ENCODE data around the gene WWOX. TPM values are rescaled to one million over a fixed set of nuclear protein-coding genes. Genes with fewer than 3 reads are reported as not detected.

WWOX gene
- total and polyA plus RNA-seq, 7 donors = 7.1 to 46.8 (median 16.1) TPM

DNA sequence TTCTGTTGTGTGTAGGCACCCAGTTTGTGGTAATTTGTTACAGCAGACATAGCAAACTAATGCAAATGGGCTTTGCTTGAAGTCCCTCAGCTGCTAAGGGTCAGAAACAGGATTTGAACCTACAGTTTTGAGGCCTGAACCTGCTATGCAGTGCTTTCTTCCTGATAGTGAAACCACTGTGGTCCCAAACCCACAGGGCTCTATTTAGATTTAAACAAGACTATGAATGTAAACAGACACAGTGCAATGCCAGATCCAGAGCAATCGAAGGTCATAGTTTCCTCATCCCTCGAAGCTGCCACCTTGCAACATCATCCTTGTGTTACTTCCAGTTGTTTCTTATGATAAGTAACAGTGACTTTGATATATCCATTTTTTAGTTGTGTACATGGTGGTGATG lies 630.2 kb downstream of the WWOX start:
- intact Hi-C loops (cut with DNase I) = no loop called here
- Histone ChIP-seq H3K9me3 (no peaks in the 10 kb centered on the region), H3K4me1 (no peaks in the 10 kb centered on the region), H3K27me3 (no peaks in the 10 kb centered on the region), H3K36me3 (no peaks in the 10 kb centered on the region), H3K27ac (no peak overlapping the region), H3K4me3 (no peak overlapping the region)
- TF ChIP-seq EP300 (IDR thresholded peaks at IDR 0.05) = no peak
- TF ChIP-seq POLR2AphosphoS5 (IDR thresholded peaks at IDR 0.05) = no peak
- TF ChIP-seq, protein P1, sequence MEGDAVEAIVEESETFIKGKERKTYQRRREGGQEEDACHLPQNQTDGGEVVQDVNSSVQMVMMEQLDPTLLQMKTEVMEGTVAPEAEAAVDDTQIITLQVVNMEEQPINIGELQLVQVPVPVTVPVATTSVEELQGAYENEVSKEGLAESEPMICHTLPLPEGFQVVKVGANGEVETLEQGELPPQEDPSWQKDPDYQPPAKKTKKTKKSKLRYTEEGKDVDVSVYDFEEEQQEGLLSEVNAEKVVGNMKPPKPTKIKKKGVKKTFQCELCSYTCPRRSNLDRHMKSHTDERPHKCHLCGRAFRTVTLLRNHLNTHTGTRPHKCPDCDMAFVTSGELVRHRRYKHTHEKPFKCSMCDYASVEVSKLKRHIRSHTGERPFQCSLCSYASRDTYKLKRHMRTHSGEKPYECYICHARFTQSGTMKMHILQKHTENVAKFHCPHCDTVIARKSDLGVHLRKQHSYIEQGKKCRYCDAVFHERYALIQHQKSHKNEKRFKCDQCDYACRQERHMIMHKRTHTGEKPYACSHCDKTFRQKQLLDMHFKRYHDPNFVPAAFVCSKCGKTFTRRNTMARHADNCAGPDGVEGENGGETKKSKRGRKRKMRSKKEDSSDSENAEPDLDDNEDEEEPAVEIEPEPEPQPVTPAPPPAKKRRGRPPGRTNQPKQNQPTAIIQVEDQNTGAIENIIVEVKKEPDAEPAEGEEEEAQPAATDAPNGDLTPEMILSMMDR (IDR thresholded peaks at IDR 0.05) = no peak
- DNase-seq = no peak
- 12 to 57% methylated on average over 2 of the region's 2 CpGs for WGBS, 2 donors

DNA sequence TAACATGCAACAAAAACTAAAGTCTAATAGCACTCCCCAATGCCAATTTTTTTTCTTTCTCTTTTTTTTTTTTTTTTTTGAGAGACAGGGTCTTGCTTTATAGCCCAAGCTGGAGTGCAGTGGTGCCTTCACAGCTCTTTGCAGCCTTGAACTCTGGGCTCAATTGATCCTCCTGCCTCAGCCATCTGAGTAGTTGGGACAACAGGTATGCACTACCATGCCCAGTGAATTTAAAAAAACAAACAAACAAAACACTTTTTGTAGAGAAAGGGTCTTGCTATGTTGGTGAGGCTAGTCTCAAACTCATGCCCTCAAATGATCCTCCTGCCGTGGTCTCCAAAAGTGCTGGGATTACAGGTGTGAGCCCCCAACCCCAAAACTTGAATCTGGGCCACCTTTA lies 632.3 kb downstream of the WWOX start:
- intact Hi-C loops (cut with DNase I) = no loop called here
- Histone ChIP-seq H3K9me3 (no peaks in the 10 kb centered on the region), H3K27ac (no peak overlapping the region), H3K4me3 (no peak overlapping the region), H3K36me3 (no peaks in the 10 kb centered on the region), H3K4me1 (no peaks in the 10 kb centered on the region), H3K27me3 (no peaks in the 10 kb centered on the region)
- TF ChIP-seq EP300 (IDR thresholded peaks at IDR 0.05) (no peak), POLR2AphosphoS5 (IDR thresholded peaks at IDR 0.05) (no peak), POLR2A (IDR thresholded peaks at IDR 0.05) (no peak)
- TF ChIP-seq, protein P1 (IDR thresholded peaks at IDR 0.05) = no peak
- WGBS, 2 donors = 90 to 96% methylated on average over 1 of the region's 1 CpG
- no peak for DNase-seq

DNA sequence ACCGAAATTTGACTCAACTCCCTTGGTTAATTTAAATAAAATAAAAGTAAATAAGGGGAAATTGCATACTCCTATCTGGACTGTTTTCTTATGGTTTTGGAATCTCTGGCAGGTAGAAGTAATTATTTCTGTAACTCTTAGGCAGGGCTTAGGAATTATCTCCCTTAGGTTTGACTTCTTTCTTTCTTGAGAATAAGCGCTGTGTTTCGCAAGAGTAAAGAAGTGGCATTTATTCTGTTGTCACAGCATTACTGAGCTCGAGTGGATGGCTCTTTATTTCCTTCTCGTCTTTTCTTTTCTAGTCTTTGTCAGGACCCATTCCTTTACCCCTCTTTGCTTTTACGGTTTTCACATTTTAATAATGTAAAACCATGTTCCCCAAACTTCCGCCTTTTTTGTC lies 633.2 kb downstream of the WWOX start:
- Histone ChIP-seq H3K27ac (no peak overlapping the region), H3K4me1 (no peaks in the 10 kb centered on the region), H3K4me3 (no peak overlapping the region), H3K27me3 (no peaks in the 10 kb centered on the region), H3K9me3 (no peaks in the 10 kb centered on the region), H3K36me3 (no peaks in the 10 kb centered on the region)
- intact Hi-C loops (cut with DNase I) = no loop called here
- 92 to 96% methylated on average over 7 of the region's 7 CpGs for WGBS, 2 donors
- TF ChIP-seq POLR2A (IDR thresholded peaks at IDR 0.05) (no peak), POLR2AphosphoS5 (IDR thresholded peaks at IDR 0.05) (no peak), EP300 (IDR thresholded peaks at IDR 0.05) (no peak)
- TF ChIP-seq, protein P1 (IDR thresholded peaks at IDR 0.05) = no peak
- no peak for DNase-seq

DNA sequence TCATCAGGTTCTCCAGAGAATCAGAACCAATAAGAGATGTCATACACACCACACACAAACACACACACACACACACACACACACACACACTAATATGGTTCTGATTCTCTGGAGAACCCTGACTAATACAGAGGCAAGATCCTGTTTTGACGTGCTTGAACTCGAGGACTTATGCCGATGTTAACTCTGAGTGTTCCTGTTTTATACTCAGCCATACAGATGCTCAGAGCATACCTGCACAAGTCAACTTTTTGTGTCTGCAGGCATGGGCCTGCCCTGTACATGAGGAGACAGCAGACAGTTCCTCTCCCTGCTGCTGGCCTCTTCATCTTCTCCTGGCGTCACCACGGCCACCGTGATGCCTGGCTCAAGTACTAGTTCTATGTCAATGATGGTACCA lies 635.9 kb downstream of the WWOX start:
- TF ChIP-seq POLR2AphosphoS5 (IDR thresholded peaks at IDR 0.05) (no peak), POLR2A (IDR thresholded peaks at IDR 0.05) (no peak), EP300 (IDR thresholded peaks at IDR 0.05) (no peak)
- TF ChIP-seq, protein P1 (IDR thresholded peaks at IDR 0.05) = no peak
- 91 to 95% methylated on average over 6 of the region's 6 CpGs for WGBS, 2 donors
- no peaks in the 10 kb centered on the region for H3K4me1 ChIP-seq
- H3K4me3 ChIP-seq = no peak overlapping the region
- no peaks in the 10 kb centered on the region for H3K9me3 ChIP-seq
- DNase-seq = no peak
- H3K36me3 ChIP-seq = no peaks in the 10 kb centered on the region
- intact Hi-C loops (cut with DNase I) = no loop called here
- no peaks in the 10 kb centered on the region for H3K27me3 ChIP-seq
- no peak overlapping the region for H3K27ac ChIP-seq

DNA sequence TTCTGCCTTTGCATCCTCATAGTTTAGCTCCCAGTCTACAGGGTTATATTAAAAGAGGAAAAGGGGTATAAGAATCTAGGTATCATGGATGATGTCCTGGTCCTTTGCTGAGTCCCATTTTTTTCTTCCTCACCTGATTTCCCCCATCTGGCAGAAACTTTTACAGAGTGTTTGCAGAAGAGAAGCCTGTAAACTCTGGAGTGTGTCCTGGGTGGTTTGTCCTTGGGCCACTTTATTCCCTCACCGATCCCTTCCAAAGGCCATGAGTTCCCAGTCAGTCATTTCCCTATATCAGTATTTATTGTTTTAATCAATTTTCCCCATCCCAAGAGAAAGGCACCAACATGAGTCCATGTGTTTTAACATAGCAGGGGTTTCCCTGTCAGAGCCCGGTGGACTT lies 638.2 kb downstream of the WWOX start:
- 71 to 87% methylated on average over 2 of the region's 2 CpGs for WGBS, 2 donors
- Histone ChIP-seq H3K4me1 (no peaks in the 10 kb centered on the region), H3K27me3 (no peaks in the 10 kb centered on the region), H3K9me3 (no peaks in the 10 kb centered on the region), H3K4me3 (no peak overlapping the region), H3K36me3 (no peaks in the 10 kb centered on the region), H3K27ac (no peak overlapping the region)
- intact Hi-C loops (cut with DNase I) = no loop called here
- DNase-seq = no peak
- TF ChIP-seq POLR2A (IDR thresholded peaks at IDR 0.05) (no peak), POLR2AphosphoS5 (IDR thresholded peaks at IDR 0.05) (no peak), EP300 (IDR thresholded peaks at IDR 0.05) (no peak)
- TF ChIP-seq, protein P1 (IDR thresholded peaks at IDR 0.05) = no peak
